HepG2 (cell line): ENCODE measurements around the gene SNRNP48. TPM values are rescaled to one million over a fixed set of nuclear protein-coding genes. Genes with fewer than 3 reads are reported as not detected.

ENCODE experiments used
- ASH2L ChIP-seq: fragments of 300-600, 200-600 bp; sonication (generic); IDR thresholded peaks from 2 replicates; pipeline ENCODE4 v1.7.0; 2017; ENCODE audit warnings: low read depth, mild to moderate bottlenecking, moderate library complexity, mixed read lengths, low read length; ENCODE audit not compliant: insufficient read length
- BHLHE40 ChIP-seq: IDR thresholded peaks from 2 replicates; pipeline ENCODE4 v1.6.1; 2011; ENCODE audit warnings: low read length, improper control_type of control experiment
- BRF2 ChIP-seq: sonication (generic); formaldehyde crosslinking; IDR thresholded peaks from 2 replicates; pipeline ENCODE4 v1.8.1; 2022; ENCODE audit warnings: mild to moderate bottlenecking, missing genetic modification reagents
- DNMT1 ChIP-seq: sonication (generic); formaldehyde crosslinking; IDR thresholded peaks from 2 replicates; pipeline ENCODE4 v1.5.1; 2020; ENCODE audit warnings: mild to moderate bottlenecking, missing genetic modification reagents
- KLF12 ChIP-seq: sonication (generic); formaldehyde crosslinking; IDR thresholded peaks from 2 replicates; pipeline ENCODE4 v1.4.0; 2020; ENCODE audit warnings: missing genetic modification reagents, borderline replicate concordance
- NRL ChIP-seq: sonication (generic); formaldehyde crosslinking; IDR thresholded peaks from 2 replicates; pipeline ENCODE4 v1.5.0; 2020; ENCODE audit warnings: missing genetic modification reagents, mild to moderate bottlenecking, moderate library complexity, borderline replicate concordance
- SNAPC4 ChIP-seq: sonication (generic); formaldehyde crosslinking; IDR thresholded peaks from 2 replicates; pipeline ENCODE4 v1.4.0; 2020; ENCODE audit warnings: mild to moderate bottlenecking, missing genetic modification reagents
- TBX2 ChIP-seq: sonication (generic); formaldehyde crosslinking; IDR thresholded peaks from 2 replicates; pipeline ENCODE4 v1.5.0; 2020; ENCODE audit warnings: missing genetic modification reagents, mild to moderate bottlenecking, borderline replicate concordance
- TERF1 ChIP-seq: sonication (generic); formaldehyde crosslinking; IDR thresholded peaks from 2 replicates; pipeline ENCODE4 v1.8.0; 2022; ENCODE audit warnings: mild to moderate bottlenecking, missing genetic modification reagents, moderate library complexity
- XRCC5 ChIP-seq: fragments of 200-400 bp; formaldehyde crosslinking; optimal IDR thresholded peaks from 2 replicates; pipeline ENCODE3; 2017; ENCODE audit warnings: mild to moderate bottlenecking, low read length
- ZBTB20 ChIP-seq: sonication (generic); formaldehyde crosslinking; IDR thresholded peaks from 2 replicates; pipeline ENCODE4 v1.8.1; 2023; ENCODE audit warnings: missing genetic modification reagents, low read depth, mild to moderate bottlenecking, borderline replicate concordance
- ZBTB33 ChIP-seq: sonication (generic); formaldehyde crosslinking; IDR thresholded peaks from 2 replicates; pipeline ENCODE4 v1.4.0; 2020; ENCODE audit warnings: missing genetic modification reagents
- ZNF253 ChIP-seq: sonication (generic); formaldehyde crosslinking; IDR thresholded peaks from 2 replicates; pipeline ENCODE4 v1.8.0; 2022; ENCODE audit warnings: mild to moderate bottlenecking, missing genetic modification reagents, borderline replicate concordance
- ZNF468 ChIP-seq: sonication (generic); formaldehyde crosslinking; IDR thresholded peaks from 2 replicates; pipeline ENCODE4 v1.8.0; 2022; ENCODE audit warnings: mild to moderate bottlenecking, moderate library complexity, missing genetic modification reagents
- ZNF83 ChIP-seq: sonication (generic); formaldehyde crosslinking; IDR thresholded peaks from 2 replicates; pipeline ENCODE4 v1.4.0; 2020; ENCODE audit warnings: missing genetic modification reagents, mild to moderate bottlenecking, borderline replicate concordance
- ZSCAN29 ChIP-seq: sonication (generic); formaldehyde crosslinking; conservative IDR thresholded peaks from 2 replicates; pipeline ENCODE4 v1.4.0; 2020; ENCODE audit warnings: mild to moderate bottlenecking, missing genetic modification reagents
- ZSCAN9 ChIP-seq: IDR thresholded peaks from 2 replicates; pipeline ENCODE4 v1.6.1; 2016; ENCODE audit warnings: borderline replicate concordance
- ZUFSP ChIP-seq: sonication (generic); formaldehyde crosslinking; IDR thresholded peaks from 2 replicates; pipeline ENCODE4 v1.9.0; 2021; ENCODE audit warnings: missing genetic modification reagents, mild to moderate bottlenecking, borderline replicate concordance
- polyA plus RNA-seq, 8 experiments: library from polyadenylated mRNA; depleted of rRNA in 3 of 8; stranded (reverse) in 7 of 8; unstranded in 1 of 8; fragments of >200 nt; fragmentation: Illumina TruSeq in 4 of 8; extraction: Trizol in 4 of 8; gene quantifications; 2 replicates each; pipeline versions ENCODE4 v1.2.1 to v1.2.3, GENCODE V29; 2011 to 2016; ENCODE audit warnings: low read depth in 4 of 8, missing spikeins in 1 of 8, mixed read lengths in 1 of 8; ENCODE audit not compliant: insufficient read depth in 1 of 8
- total RNA-seq, 5 experiments: library from RNA; depleted of rRNA; stranded (reverse); fragments of >200 nt; fragmentation: Illumina TruSeq; extraction: Trizol; gene quantifications; 2 replicates each; pipeline ENCODE4 v1.2.3, GENCODE V29; 2016; ENCODE audit warnings: low read depth in 1 of 5

SNRNP48 gene
- total and polyA plus RNA-seq, 2 of the 13 experiments (the other 11 are each of a cell fraction or from before 2014, with no cell fraction given), result 17.5 to 47.5 TPM

- peak; percentile 23; the same call in 1 of the 2 replicates for TF ChIP-seq ZBTB33 (CRISPR knock-in tag)
- no peak for TF ChIP-seq KLF12 (CRISPR knock-in tag)
- no peak for TF ChIP-seq TBX2 (CRISPR knock-in tag)
- no peak for TF ChIP-seq ZNF83
- TF ChIP-seq ZBTB20 (CRISPR knock-in tag), result 0 out of 2 replicates have a peak, but pooled peaks have one; percentile 28
- no peak for TF ChIP-seq ASH2L
- no peak for TF ChIP-seq ZNF468 (CRISPR knock-in tag)
- no peak for TF ChIP-seq BHLHE40
- no peak for TF ChIP-seq ZUFSP (CRISPR knock-in tag)
- no peak for TF ChIP-seq TERF1 (CRISPR knock-in tag)
- TF ChIP-seq ZNF253 (CRISPR knock-in tag), result no peak
- TF ChIP-seq XRCC5, result no peak
- no peak for TF ChIP-seq ZSCAN29 (CRISPR knock-in tag)
- TF ChIP-seq NRL (CRISPR knock-in tag), result no peak
- TF ChIP-seq BRF2 (CRISPR knock-in tag), result no peak
- TF ChIP-seq DNMT1 (CRISPR knock-in tag), result no peak
- TF ChIP-seq SNAPC4 (CRISPR knock-in tag), result no peak
- no peak for TF ChIP-seq ZSCAN9 (CRISPR knock-in tag)
These were observed 2.3 kb upstream of the SNRNP48 start (continued) for GRCh38 chr6:7587631-7588100.
